GM12878 (cell line): ENCODE measurements around the gene CTNNAL1. TPM values are rescaled to one million over a fixed set of nuclear protein-coding genes. Genes with fewer than 3 reads are reported as not detected.

Experiments
- ATAC-seq: fragments of 200-7000 bp; cut with Tn5 transposase; 3 replicates; pipeline ENCODE4 v1.9.1; 2020; ENCODE audit warnings: mild to moderate bottlenecking, moderate library complexity
- BruUV-seq: library from RNA; stranded (reverse); fragments of 400-500 nt; replicated peaks from 2 replicates; lab custom pipeline; 2021; lab: Mats Ljungman, UMichigan
- CTCF ChIA-PET: fragments of 300-600 bp; sonication (Branson Sonifier 250); formaldehyde crosslinking; extraction: SDS; loops from one replicate; lab custom pipeline; 2021; ENCODE audit warnings: inconsistent platforms; lab: Yijun Ruan, JAX
- POLR2A ChIA-PET: fragments of 350-600 bp; formaldehyde crosslinking; extraction: SDS; loops from one replicate; lab custom pipeline; 2021; ENCODE audit warnings: inconsistent platforms; lab: Charles Lee
- RAD21 ChIA-PET: fragments of 300-600 bp; sonication (Branson Sonifier 250); formaldehyde crosslinking; loops from one replicate; lab custom pipeline; 2023; ENCODE audit warnings: antibody characterized with exemption; ENCODE audit not compliant: unreplicated experiment; lab: Charles Lee
- SMC1A ChIA-PET: fragments of 300-600 bp; sonication (Branson Sonifier 250); formaldehyde crosslinking; loops from one replicate; lab custom pipeline; 2023; ENCODE audit not compliant: unreplicated experiment, uncharacterized antibody; lab: Charles Lee
- DNase-seq: peaks from one replicate; pipeline ENCODE4 v3.0.0-alpha.2; 2011; ENCODE audit warnings: low read depth, low spot score
- FAIRE-seq: peaks from 3 replicates; lab custom pipeline; 2011; peaks lifted over from hg19 to GRCh38; lab: Jason Lieb, UNC
- H2AFZ ChIP-seq: 2 replicates; pipeline ENCODE4 v1.6.0; 2011; ENCODE audit warnings: low read depth, low read length, control low read depth; ENCODE audit not compliant: control insufficient read depth
- H3K27ac ChIP-seq: 2 replicates; pipeline ENCODE4 v1.5.1; 2011; ENCODE audit warnings: control low read depth; ENCODE audit not compliant: control insufficient read depth, insufficient read depth
- H3K27me3 ChIP-seq, 2 experiments: replicated peaks in 1 of 2; 2 replicates each; pipeline versions ENCODE4 v1.6.0 to v1.6.1; 2011; ENCODE audit warnings: low read length in 1 of 2; ENCODE audit not compliant: control insufficient read depth in 2 of 2, insufficient read depth in 2 of 2
- H3K36me3 ChIP-seq, 2 experiments: 2 replicates each; pipeline ENCODE4 v1.5.1; 2011; ENCODE audit warnings: low read length in 1 of 2; ENCODE audit not compliant: control insufficient read depth in 2 of 2, insufficient read depth in 2 of 2
- H3K4me1 ChIP-seq: 2 replicates; pipeline ENCODE4 v1.6.1; 2011; ENCODE audit warnings: mild to moderate bottlenecking, low read length, moderate library complexity, mixed read lengths; ENCODE audit not compliant: control insufficient read depth, insufficient read depth
- H3K4me2 ChIP-seq: 2 replicates; pipeline ENCODE4 v1.6.0; 2011; ENCODE audit warnings: control low read depth; ENCODE audit not compliant: control insufficient read depth, insufficient read depth
- H3K4me3 ChIP-seq: fragments of 200-600 bp; sonication (generic); 2 replicates; pipeline ENCODE4 v1.5.1; 2016
- H3K79me2 ChIP-seq: 2 replicates; pipeline ENCODE4 v1.6.0; 2011; ENCODE audit warnings: low read length; ENCODE audit not compliant: control insufficient read depth, insufficient read depth
- H3K9ac ChIP-seq: 2 replicates; pipeline ENCODE4 v1.8.0; 2011; ENCODE audit warnings: low read length, control low read depth, mixed read lengths; ENCODE audit not compliant: control insufficient read depth, insufficient read depth
- H3K9me3 ChIP-seq: replicated peaks from 3 replicates; pipeline ENCODE4 v1.5.1; 2011; ENCODE audit warnings: mild to moderate bottlenecking, low read length; ENCODE audit not compliant: control insufficient read depth, insufficient read depth
- H4K20me1 ChIP-seq: 2 replicates; pipeline ENCODE4 v1.6.0; 2011; ENCODE audit not compliant: control insufficient read depth, insufficient read depth
- BCLAF1 ChIP-seq: fragments of 450-650 bp; IDR thresholded peaks from 2 replicates; pipeline ENCODE4 v1.6.1; 2017; ENCODE audit warnings: antibody characterized with exemption, mild to moderate bottlenecking, moderate library complexity
- BHLHE40 ChIP-seq, 2 experiments: fragments of 450-650 bp in 1 of 2; IDR thresholded peaks; 2 replicates each; pipeline ENCODE4 v1.6.1; 2011 to 2017; ENCODE audit warnings: low read depth in 2 of 2, borderline replicate concordance in 1 of 2, improper control_type of control experiment in 1 of 2, low read length in 1 of 2, mild to moderate bottlenecking in 1 of 2
- WGBS: methylation state at CpG from one replicate; pipeline ENCODE4 v1.1.6; 2016; ENCODE audit warnings: low lambda C conversion rate; ENCODE audit not compliant: insufficient replicate concordance, insufficient coverage; ENCODE audit errors: missing lambda C conversion rate; 5-methylcytosine and 5-hydroxymethylcytosine counted together
- in situ Hi-C: fragments of 300-500 bp; cut with MboI; formaldehyde crosslinking; loops from 9 replicates; pipeline ENCODE4 v1.14.3; 2018; ENCODE audit warnings: mixed read lengths
- intact Hi-C: fragments of 100-400 bp; cut with micrococcal nuclease; formaldehyde crosslinking; loops from one replicate; pipeline ENCODE4 v1.14.2; 2022; ENCODE audit not compliant: unreplicated experiment
- polyA plus RNA-seq, 11 experiments: library from polyadenylated mRNA; depleted of rRNA in 4 of 11; unstranded in 6 of 11; stranded (reverse) in 5 of 11; fragments of >200 nt; fragmentation: Nextera tagmentation in 4 of 11; fragmentation: Illumina TruSeq in 1 of 11; extraction: Ambion mirVana in 4 of 11; extraction: Trizol in 1 of 11; gene quantifications; 1 replicate in 1 of 11; 2 replicates in 10 of 11; pipeline versions ENCODE4 v1.2.1 to v1.2.3, GENCODE V29; 2011 to 2016; ENCODE audit warnings: inconsistent platforms in 2 of 11, missing spikeins in 2 of 11, low read depth in 1 of 11
- total RNA-seq, 4 experiments: library from RNA; depleted of rRNA in 3 of 4; stranded (reverse); fragments of >200 nt in 3 of 4; fragmentation: Illumina TruSeq in 1 of 4; extraction: Trizol in 1 of 4; gene quantifications; 2 replicates each; pipeline versions ENCODE4 v1.2.1 to v1.2.3, GENCODE V29; 2013 to 2021

Gene CTNNAL1
- total and polyA plus RNA-seq, 10 of the 15 experiments (the other 5 are each of a cell fraction or from before 2014, with no cell fraction given), result 16.3 to 82.5 (median 45.2) TPM

- Histone ChIP-seq H3K4me2 (no peak overlapping the region), H2AFZ (no peak overlapping the region), H3K36me3 (peaks cover 0 to 2% of the 10 kb centered on the region in 2 experiments; a peak in 2 of 4 replicates), H3K27ac (no peak overlapping the region), H3K79me2 (no peaks in the 10 kb centered on the region), H3K9me3 (no peaks in the 10 kb centered on the region), H4K20me1 (no peaks in the 10 kb centered on the region), H3K9ac (no peak overlapping the region), H3K4me1 (peaks cover 13% of the 10 kb centered on the region), H3K4me3 (no peak overlapping the region), H3K27me3 (no peaks in the 10 kb centered on the region)
- POLR2A ChIA-PET, result interaction anchor here (1.2 kb wide), 1 partner anchor 9 kb away, joined by 3 read pairs; no protein-coding TSS in a partner anchor
- intact Hi-C loops, result loop anchor here (10.0 kb wide), 1 partner anchor 395 kb away; no protein-coding TSS in a partner anchor
- RAD21 ChIA-PET, result no interaction called here
- WGBS, result 85% methylated on average over 3 of the region's 3 CpGs
- BruUV-seq, result no TSS peak
- CTCF ChIA-PET, result interaction anchor here (0.7 kb wide), 1 partner anchor 73 kb away, joined by 3 read pairs; no protein-coding TSS in a partner anchor
- DNase-seq (no peak), ATAC-seq (no peak), FAIRE-seq (no peak)
- in situ Hi-C loops, result loop anchor here (5.0 kb wide), 1 partner anchor 52 kb away; no protein-coding TSS in a partner anchor
- TF ChIP-seq BHLHE40 (IDR thresholded peaks at IDR 0.05; ENCODE audit: borderline replicate concordance in 1 of 2, low read depth in 2 of 2, low read length in 1 of 2) (no peak), BCLAF1 (no peak)
- SMC1A ChIA-PET, result interaction anchor here (1.0 to 2.8 kb wide), 2 partner anchors 12 to 14 kb away, joined by 5 to 8 read pairs; no protein-coding TSS in a partner anchor
These were observed 6.1 kb upstream of the CTNNAL1 start for GRCh38 chr9:109019420-109019819.
